Fibroblast of lung (primary cell): Measurements from ENCODE around the gene MUSK. TPM values are rescaled to one million over a fixed set of nuclear protein-coding genes. Genes with fewer than 3 reads are reported as not detected.

Experiments used
- DNase-seq, 2 donors: peaks; one replicate each; pipeline versions ENCODE4 v3.0.0 to v3.0.0-alpha.2; 2010; ENCODE audit warnings: low read depth in 2 of 2
- H2AFZ ChIP-seq: 2 replicates; pipeline ENCODE4 v1.5.1; 2012; ENCODE audit warnings: low read length, control low read depth, inconsistent platforms
- H3K27ac ChIP-seq: 2 replicates; pipeline ENCODE4 v1.5.1; 2011; ENCODE audit warnings: low read length, control low read depth; ENCODE audit not compliant: insufficient read depth
- H3K27me3 ChIP-seq: 2 replicates; pipeline ENCODE4 v1.5.1; 2011; ENCODE audit warnings: mild to moderate bottlenecking, low read length; ENCODE audit not compliant: control insufficient read depth, insufficient read depth
- H3K36me3 ChIP-seq: 2 replicates; pipeline ENCODE4 v1.5.1; 2011; ENCODE audit warnings: low read length; ENCODE audit not compliant: control insufficient read depth, insufficient read depth
- H3K4me1 ChIP-seq: 2 replicates; pipeline ENCODE4 v1.5.1; 2011; ENCODE audit warnings: low read length; ENCODE audit not compliant: control insufficient read depth, insufficient read depth; ENCODE audit errors: extremely low read depth
- H3K4me2 ChIP-seq: 2 replicates; pipeline ENCODE4 v1.5.1; 2011; ENCODE audit warnings: low read length, control low read depth; ENCODE audit not compliant: insufficient read depth; ENCODE audit errors: extremely low read depth
- H3K4me3 ChIP-seq, 4 experiments: fragments of 200-600 bp in 1 of 4; sonication (generic) in 1 of 4; replicated peaks in 1 of 4; 2 replicates each; pipeline ENCODE4 v1.5.1; 2011 to 2016; ENCODE audit warnings: low read length in 4 of 4, low read depth in 3 of 4, mild to moderate bottlenecking in 3 of 4, control low read depth in 2 of 4, inconsistent platforms in 1 of 4, mixed read lengths in 1 of 4; ENCODE audit not compliant: insufficient read depth in 1 of 4; ENCODE audit errors: control extremely low read depth in 1 of 4
- H3K79me2 ChIP-seq: 2 replicates; pipeline ENCODE4 v1.5.1; 2012; ENCODE audit warnings: mild to moderate bottlenecking, low read length, inconsistent platforms; ENCODE audit not compliant: control insufficient read depth, insufficient read depth
- H3K9ac ChIP-seq: 2 replicates; pipeline ENCODE4 v1.5.1; 2011; ENCODE audit warnings: mild to moderate bottlenecking, low read length, control low read depth; ENCODE audit not compliant: insufficient read depth
- H3K9me3 ChIP-seq: 2 replicates; pipeline ENCODE4 v1.5.1; 2012; ENCODE audit warnings: low read depth, low read length; ENCODE audit not compliant: control insufficient read depth, insufficient read depth
- H4K20me1 ChIP-seq: 2 replicates; pipeline ENCODE4 v1.5.1; 2011; ENCODE audit warnings: low read length; ENCODE audit not compliant: control insufficient read depth, insufficient read depth; ENCODE audit errors: extremely low read depth
- EZH2 ChIP-seq: IDR thresholded peaks from 2 replicates; pipeline ENCODE4 v1.5.1; 2012; ENCODE audit warnings: low read length, control low read depth, mild to moderate bottlenecking; ENCODE audit errors: missing control alignments
- polyA plus RNA-seq, 2 donors: library from polyadenylated mRNA; depleted of rRNA in 1 of 2; stranded (reverse) in 1 of 2; unstranded in 1 of 2; fragments of >200 nt; gene quantifications; 2 replicates each; pipeline ENCODE4 v1.2.1, GENCODE V29; 2011 to 2012; ENCODE audit warnings: missing spikeins in 1 of 2
- total RNA-seq: library from RNA; depleted of rRNA; stranded (reverse); fragments of >200 nt; gene quantifications from 2 replicates; pipeline ENCODE4 v1.2.1, GENCODE V29; 2014
- TF ChIP-seq, protein P1 (sequence below), 2 donors: IDR thresholded peaks in 1 of 2; conservative IDR thresholded peaks in 1 of 2; 1 replicate in 1 of 2; 2 replicates in 1 of 2; pipeline ENCODE4 v1.5.1; 2011 to 2012; ENCODE audit warnings: low read length in 2 of 2, control low read depth in 1 of 2, inconsistent platforms in 1 of 2, low read depth in 1 of 2, mild to moderate bottlenecking in 1 of 2

The MUSK gene
- total and polyA plus RNA-seq, 2 donors (not counting 1 experiment from before 2014, with no cell fraction given): 0.31 to 0.66 TPM

DNA sequence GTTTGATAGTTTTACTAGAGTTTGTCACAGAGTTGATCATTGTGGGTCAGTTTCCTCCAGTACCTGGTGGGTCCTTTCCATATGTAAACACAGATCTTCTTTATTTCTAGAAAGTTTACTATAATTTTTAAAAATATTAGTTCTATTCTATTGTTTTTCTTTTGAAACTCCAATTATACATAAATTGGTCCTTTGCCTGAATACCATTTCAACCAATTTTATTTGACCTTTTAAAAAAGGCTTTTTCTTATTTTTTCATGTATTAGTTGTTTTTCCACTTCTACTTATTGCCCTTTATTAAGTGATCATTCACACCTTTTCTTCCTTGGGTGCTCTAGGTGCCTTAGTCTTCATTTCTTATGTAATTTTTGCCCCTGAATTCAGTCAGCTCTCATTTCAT is 33.0 kb upstream of the MUSK start:
- H4K20me1 ChIP-seq: no peaks in the 10 kb centered on the region
- no peak for DNase-seq
- H3K36me3 ChIP-seq: no peaks in the 10 kb centered on the region
- H3K4me3 ChIP-seq: no peak overlapping the region
- H3K4me2 ChIP-seq: no peak overlapping the region
- H3K9me3 ChIP-seq: no peaks in the 10 kb centered on the region
- no peak overlapping the region for H3K9ac ChIP-seq
- TF ChIP-seq, protein P1, sequence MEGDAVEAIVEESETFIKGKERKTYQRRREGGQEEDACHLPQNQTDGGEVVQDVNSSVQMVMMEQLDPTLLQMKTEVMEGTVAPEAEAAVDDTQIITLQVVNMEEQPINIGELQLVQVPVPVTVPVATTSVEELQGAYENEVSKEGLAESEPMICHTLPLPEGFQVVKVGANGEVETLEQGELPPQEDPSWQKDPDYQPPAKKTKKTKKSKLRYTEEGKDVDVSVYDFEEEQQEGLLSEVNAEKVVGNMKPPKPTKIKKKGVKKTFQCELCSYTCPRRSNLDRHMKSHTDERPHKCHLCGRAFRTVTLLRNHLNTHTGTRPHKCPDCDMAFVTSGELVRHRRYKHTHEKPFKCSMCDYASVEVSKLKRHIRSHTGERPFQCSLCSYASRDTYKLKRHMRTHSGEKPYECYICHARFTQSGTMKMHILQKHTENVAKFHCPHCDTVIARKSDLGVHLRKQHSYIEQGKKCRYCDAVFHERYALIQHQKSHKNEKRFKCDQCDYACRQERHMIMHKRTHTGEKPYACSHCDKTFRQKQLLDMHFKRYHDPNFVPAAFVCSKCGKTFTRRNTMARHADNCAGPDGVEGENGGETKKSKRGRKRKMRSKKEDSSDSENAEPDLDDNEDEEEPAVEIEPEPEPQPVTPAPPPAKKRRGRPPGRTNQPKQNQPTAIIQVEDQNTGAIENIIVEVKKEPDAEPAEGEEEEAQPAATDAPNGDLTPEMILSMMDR (conservative IDR thresholded peaks at IDR 0.05 in 1 of 2, IDR thresholded peaks at IDR 0.05 in 1 of 2; ENCODE audit: low read depth in 1 of 2, low read length in 2 of 2): no peak
- no peak for TF ChIP-seq EZH2
- H2AFZ ChIP-seq: no peak overlapping the region
- H3K4me1 ChIP-seq: no peaks in the 10 kb centered on the region
- H3K27ac ChIP-seq: no peak overlapping the region
- no peaks in the 10 kb centered on the region for H3K79me2 ChIP-seq
- H3K27me3 ChIP-seq: no peaks in the 10 kb centered on the region

DNA sequence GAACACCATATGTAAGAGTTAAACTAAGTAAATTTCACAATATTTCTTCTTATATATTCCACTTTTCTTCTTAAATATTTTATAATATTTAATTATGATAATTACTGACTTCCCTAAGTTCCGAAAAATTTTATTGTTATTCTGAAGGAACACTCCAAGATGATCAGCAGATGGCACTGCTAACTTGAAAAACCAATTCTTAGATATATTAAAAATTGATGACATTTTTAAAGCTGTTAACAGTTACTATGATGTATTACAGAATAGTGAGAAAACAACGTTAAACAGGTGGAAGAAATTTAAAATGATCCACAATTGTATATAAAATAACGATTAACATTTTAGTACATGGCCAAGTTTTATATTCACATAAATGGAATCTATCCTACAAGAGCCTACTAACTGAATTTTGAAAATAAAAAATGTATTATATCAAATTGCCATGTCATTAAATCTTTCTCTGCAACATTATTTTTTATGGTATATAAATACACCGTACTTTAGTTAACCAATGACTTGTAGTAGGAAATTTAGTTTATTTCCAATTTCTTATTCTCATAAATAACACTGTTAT is 30.1 kb upstream of the MUSK start:
- TF ChIP-seq EZH2: no peak
- TF ChIP-seq, protein P1 (conservative IDR thresholded peaks at IDR 0.05 in 1 of 2, IDR thresholded peaks at IDR 0.05 in 1 of 2; ENCODE audit: low read depth in 1 of 2, low read length in 2 of 2): peak in 1 of 2 donors; percentile 49

DNA sequence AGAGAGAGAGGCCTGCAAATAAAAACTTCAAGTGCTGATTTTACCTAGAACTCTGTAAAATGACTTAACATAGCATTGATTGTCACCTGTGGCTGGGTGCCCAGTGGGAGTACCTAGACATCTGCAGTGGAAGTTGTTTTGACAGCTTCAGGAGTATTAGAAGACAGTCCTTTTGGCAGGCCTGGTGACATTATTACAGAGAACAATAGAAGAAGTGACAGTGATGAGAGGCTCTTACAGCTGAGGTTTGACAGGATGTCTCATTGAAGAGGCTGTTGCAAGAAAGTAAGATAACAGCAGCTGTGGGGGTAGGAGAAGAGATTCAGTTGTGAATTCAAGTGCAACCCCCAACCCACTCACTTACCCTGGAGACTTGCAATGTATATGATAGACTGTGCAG is 27.9 kb upstream of the MUSK start:
- Histone ChIP-seq H3K79me2 (no peaks in the 10 kb centered on the region), H3K36me3 (no peaks in the 10 kb centered on the region), H3K4me1 (peaks cover 4% of the 10 kb centered on the region), H3K9me3 (no peaks in the 10 kb centered on the region), H3K4me3 (no peak overlapping the region), H3K9ac (no peak overlapping the region), H2AFZ (no peak overlapping the region), H3K27me3 (no peaks in the 10 kb centered on the region), H4K20me1 (no peaks in the 10 kb centered on the region), H3K27ac (peak overlapping the region; percentile 13), H3K4me2 (no peak overlapping the region)
- TF ChIP-seq, protein P1 (conservative IDR thresholded peaks at IDR 0.05 in 1 of 2, IDR thresholded peaks at IDR 0.05 in 1 of 2; ENCODE audit: low read depth in 1 of 2, low read length in 2 of 2): no peak
- no peak for TF ChIP-seq EZH2
- peak in 1 of 2 donors; percentile 45 for DNase-seq

More for the DNA sequence above, 30.1 kb upstream of the MUSK start:
- no peak overlapping the region for H3K9ac ChIP-seq
- no peaks in the 10 kb centered on the region for H3K27me3 ChIP-seq
- no peak overlapping the region for H3K4me3 ChIP-seq
- no peaks in the 10 kb centered on the region for H3K9me3 ChIP-seq
- H3K36me3 ChIP-seq: no peaks in the 10 kb centered on the region
- no peaks in the 10 kb centered on the region for H3K79me2 ChIP-seq
- peak in 1 of 2 donors; percentile 74 for DNase-seq
- no peak overlapping the region for H3K4me2 ChIP-seq
- no peak overlapping the region for H3K27ac ChIP-seq
- H4K20me1 ChIP-seq: no peaks in the 10 kb centered on the region
- H3K4me1 ChIP-seq: peaks cover 4% of the 10 kb centered on the region
- no peak overlapping the region for H2AFZ ChIP-seq
